Activated CD4-positive, alpha-beta T cell treated with anti-CD3 and anti-CD28 coated beads for 1 hour (primary cell): Measurements from ENCODE around the gene GHRHR.

Experiments
- DNase-seq: peaks from one replicate; pipeline ENCODE4 v3.0.0-alpha.2; 2020

Gene GHRHR

DNA sequence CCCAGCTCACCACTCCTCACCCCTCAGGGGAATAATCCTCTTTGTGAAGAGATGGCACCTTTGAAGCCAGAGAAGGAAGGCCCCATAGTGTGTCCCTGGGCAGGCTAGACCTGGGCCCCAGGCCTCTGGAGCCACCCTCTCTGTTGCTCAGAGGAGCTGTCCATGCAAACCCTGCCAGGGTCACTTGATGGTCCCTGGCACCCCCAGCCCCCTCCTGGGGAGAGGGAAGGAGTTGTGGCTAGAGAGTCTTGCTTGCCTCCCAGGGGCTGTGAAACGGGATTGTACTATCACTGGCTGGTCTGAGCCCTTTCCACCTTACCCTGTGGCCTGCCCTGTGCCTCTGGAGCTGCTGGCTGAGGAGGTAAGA, 5.8 kb downstream of the GHRHR start:
- no peak for DNase-seq

DNA sequence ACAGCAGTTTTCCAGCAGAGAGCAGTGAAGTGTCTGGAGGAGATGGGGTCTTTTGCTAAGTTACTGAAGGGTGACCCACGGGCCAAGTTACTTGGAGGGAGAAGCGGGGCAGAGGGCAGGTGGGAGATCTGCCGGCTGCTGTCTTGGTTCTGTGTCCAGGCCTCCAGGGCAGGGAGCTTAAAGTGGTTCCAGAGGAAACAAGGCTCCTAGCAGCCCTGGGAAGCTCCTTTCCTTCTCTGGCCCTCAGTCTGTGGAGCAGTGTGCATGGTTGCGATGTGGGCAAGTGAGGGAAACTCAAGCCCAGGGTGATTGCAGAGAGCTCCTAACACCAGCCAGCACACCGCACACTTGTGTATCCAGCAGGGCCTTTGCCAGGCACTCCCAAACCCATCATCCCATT, 6.3 kb downstream of the GHRHR start:
- no peak for DNase-seq

DNA sequence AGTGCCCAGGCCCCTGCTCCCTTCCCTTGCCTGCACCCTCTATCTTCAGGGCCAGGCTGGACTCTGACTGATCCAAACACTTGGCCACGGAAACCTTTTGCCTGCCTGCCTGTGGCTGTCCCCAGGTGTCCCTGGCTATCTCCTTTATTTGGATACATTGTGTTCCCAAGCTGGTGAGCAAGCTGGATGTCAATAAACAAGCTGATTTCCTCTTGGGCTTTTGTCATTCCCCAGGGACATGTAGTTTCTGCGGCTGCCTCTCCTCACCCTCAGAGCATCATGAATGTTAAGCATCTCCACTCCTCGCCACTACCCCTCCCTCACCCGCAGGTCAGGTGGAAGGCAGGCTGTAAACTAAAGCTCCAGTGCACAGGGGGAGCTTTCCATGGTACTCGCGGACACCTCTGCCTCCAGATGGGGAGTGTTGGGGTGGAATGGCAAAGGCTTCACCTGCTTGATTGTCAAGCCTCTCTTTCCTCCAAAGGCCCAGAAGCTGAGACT, 6.9 kb downstream of the GHRHR start:
- no peak for DNase-seq

DNA sequence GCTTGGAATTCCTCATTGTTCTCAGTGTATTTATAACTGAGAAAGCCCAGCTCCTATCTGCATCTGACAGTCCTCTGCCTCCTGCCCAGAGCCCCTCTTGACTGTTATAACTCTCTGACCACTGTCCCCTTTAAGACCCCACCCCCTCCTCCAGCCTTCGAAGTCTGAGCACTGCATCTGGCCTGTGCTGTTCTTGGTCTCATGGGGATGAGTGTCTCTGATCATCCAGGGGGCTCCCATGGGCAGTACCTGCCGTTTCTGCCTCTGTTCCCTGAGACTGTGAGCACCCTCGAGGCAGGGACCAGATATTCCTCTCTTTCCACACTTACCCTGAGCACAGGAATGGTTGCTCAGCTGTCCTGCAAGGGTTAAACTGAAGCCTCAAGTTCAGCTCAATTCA, 7.7 kb downstream of the GHRHR start:
- no peak for DNase-seq

DNA sequence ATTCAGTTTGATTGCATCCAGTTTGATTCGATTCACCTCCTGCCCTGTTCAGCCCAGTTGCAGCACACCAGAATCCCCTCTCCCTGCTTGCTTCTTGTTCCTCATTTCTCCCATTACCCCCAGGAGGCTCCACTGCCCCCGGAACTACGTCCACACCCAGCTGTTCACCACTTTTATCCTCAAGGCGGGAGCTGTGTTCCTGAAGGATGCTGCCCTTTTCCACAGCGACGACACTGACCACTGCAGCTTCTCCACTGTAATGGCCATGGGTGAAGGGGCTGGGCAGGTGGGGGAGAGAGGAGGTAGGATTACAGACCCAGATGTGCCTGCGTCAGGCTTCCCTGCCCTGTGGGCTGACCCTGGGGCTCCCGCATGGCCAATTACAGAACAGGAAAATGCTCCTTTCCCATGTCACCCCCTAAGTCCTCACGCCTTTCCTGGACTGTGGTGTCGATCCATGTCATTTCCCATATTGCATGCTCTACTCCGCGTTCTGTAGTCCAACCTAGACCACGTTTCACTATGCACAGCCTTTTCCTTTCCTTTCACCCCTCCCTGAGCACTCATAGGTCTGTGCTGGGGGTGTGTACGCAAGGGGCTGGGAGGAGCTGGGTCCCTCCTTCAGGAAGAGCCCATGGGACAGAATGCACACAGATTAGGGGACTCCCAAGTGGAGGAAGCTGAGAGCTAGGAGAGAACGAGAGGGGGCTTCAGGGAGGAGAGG, 8.2 kb downstream of the GHRHR start:
- no peak for DNase-seq

DNA sequence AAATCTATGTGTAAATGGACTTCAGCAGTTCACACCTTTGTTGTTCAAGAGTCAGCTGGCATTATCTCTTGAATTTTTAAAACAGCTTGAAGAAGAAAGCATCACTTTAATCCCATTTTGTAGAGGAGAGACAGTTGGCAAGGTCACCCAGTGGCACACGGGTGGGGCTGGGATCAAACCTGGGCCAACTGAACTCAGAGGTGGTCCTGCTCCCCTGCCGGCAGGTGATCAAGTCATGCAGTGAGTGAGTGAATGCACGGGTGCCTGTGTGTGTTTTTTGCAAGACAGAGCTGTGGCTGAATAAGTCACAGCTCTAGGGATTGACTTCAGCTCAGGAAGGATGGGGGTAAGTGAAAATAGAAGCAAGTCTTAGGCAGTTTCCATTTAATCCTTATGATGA, 9.5 kb downstream of the GHRHR start:
- no peak for DNase-seq

DNA sequence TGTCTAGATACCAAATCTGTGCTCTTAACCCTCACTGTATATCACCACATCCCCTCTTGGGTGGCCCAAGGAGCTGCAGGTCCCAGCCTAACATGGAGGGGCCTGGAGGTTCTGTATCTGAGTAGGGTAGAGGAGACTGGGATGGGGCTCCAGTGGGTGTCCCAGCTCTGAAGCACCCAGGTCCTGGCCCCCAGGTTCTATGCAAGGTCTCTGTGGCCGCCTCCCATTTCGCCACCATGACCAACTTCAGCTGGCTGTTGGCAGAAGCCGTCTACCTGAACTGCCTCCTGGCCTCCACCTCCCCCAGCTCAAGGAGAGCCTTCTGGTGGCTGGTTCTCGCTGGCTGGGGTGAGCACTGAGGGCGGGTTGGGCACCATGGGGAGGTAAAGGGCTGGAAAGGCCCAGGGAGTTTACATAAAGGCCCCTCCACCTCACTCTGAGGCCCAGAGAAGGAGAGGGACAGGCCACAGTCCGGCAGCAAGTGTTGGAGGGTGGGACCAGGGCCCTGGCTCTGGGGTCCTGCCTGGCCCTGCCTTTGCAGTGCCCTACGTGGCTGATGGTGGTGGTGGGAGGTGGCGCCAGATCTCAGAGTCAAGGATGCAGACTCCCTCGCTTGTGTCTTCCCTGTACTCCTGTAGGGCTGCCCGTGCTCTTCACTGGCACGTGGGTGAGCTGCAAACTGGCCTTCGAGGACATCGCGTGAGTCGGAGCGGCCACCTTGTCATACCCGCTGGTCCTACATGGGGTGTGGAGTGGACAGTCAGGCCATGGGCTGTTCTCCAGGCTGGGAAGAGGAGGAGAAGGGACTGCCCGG, 10.2 kb downstream of the GHRHR start:
- no peak for DNase-seq

DNA sequence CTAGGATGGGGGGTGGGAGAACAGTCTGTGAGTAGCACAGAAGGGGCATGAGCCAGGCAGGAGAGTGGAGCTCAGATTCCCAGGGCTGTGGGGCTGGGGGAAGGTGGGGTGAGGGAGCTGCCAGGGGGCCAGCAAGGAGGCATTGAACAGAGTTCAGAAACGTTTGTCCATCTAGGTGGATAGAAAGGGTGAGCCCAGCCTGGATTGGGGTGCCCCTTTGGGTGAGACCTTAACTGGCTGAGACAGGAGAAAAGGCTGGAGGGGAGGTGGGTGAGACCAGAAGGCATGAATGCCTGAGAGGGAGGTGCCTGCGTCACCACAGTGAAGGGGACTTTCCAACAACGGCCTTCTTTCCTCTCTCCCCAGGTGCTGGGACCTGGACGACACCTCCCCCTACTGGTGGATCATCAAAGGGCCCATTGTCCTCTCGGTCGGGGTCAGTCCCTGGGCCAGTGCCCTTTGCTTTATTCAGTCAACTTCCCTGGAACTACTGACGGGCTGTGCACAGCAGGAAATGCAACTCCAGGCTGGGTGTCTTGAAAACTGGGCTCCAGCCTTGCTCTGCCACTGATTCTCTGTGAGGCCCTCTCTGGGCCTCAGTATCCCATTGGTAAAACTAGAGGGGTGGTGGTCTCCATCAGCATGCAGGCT, 11.0 kb downstream of the GHRHR start:
- DNase-seq = no peak

DNA sequence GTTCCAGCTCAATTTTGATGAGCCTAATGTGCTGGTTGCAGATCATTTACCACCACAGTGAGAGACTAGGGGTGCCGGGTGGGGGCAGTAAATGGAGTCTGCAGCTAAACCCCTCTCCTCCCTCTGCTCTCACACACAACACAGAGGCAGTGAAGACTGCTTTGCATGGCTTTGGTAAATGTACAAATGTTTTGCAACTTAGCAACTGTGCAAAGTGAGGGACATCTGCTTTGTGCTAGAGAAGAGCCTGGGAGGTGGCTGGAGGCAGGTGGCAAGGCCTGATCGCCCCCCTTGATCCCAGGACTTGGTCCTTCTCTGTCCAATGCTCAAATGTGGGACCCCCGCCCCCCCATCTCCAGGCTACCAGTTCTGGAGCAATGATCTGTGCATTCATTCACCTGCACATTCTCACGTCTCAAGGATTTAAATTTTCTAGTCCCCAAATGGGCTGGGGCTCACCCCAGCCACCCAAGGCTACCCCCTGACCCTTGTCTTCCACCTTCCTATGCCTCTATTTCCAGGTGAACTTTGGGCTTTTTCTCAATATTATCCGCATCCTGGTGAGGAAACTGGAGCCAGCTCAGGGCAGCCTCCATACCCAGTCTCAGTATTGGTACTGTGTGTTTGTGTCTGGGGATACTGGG, 11.6 kb downstream of the GHRHR start:
- DNase-seq = no peak

DNA sequence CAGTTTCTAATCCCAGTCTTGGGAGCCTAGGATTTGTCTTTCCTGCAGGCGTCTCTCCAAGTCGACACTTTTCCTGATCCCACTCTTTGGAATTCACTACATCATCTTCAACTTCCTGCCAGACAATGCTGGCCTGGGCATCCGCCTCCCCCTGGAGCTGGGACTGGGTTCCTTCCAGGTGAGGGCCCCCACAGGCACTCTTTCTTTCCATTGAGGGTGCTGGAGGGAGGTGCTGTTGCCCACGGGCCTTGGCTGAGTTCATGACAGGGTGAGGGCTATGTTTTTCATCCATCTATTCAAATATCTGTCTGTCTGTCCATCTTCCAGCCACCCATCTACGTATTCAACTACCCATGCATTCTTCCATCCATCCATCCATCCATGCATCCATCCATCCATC, 12.6 kb downstream of the GHRHR start:
- DNase-seq = no peak

DNA sequence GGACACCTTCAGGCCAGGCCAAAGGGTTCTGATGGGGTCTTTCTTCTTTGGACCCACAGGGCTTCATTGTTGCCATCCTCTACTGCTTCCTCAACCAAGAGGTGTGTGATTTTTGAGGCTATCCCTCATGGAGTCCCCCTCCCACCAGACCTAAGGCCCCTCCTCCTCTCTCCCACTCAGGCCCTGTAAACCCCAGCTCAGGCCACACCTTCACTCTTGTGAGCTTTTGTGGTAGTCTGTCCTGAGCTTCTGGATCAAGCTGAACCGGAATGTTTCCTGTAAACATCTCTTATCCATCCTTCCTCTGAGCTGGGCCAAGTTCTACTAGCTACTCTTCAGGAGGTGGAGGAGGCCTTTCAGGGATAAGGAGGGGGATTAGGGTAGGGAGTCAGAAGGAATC, 13.5 kb downstream of the GHRHR start:
- no peak for DNase-seq

DNA sequence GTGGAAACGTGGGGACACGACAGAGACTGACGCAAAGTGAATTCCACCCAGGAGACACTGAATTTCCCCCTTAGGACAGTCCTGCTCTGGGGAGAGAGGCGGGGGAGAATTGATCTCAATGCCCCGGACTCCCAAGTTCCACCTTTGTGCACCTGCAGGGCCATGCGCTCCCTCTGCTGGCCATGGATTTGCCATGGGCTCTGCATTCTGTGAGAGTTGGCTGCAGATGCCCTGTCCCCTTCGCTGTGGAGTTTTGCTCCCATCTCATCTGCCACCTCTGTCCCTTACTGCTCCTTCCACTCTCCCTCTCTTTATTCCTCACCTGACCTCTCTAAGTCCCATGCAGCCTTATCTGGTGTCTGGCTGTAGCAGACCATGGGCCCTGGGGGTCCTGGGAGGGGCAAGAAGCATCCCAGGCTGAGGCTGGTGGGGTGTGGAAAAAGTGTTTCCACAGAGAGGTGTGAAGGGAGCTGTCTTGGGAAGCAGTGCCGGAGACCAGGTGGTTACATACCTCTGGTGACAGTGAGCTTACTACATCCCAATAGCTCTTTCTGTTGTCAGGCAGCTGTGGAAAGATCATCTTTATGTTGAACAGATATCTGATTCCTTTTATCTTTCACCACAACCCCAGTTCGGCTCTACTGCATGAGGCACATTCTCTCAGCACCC, 14.3 kb downstream of the GHRHR start:
- no peak for DNase-seq

DNA sequence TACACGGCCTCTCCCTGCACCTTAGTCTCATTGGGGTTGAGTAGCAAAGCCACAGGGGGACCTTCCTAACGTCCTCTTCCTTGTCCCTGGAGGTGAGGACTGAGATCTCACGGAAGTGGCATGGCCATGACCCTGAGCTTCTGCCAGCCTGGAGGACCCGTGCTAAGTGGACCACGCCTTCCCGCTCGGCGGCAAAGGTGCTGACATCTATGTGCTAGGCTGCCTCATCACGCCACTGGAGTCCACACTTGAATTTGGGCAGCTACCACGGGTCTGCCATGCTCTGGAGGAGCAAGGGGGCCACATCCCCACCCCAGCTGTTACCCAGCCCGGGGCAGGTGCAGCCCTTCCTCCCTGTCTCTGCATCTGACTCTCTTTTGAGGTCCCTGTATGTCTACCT, 15.3 kb downstream of the GHRHR start:
- no peak for DNase-seq

DNA sequence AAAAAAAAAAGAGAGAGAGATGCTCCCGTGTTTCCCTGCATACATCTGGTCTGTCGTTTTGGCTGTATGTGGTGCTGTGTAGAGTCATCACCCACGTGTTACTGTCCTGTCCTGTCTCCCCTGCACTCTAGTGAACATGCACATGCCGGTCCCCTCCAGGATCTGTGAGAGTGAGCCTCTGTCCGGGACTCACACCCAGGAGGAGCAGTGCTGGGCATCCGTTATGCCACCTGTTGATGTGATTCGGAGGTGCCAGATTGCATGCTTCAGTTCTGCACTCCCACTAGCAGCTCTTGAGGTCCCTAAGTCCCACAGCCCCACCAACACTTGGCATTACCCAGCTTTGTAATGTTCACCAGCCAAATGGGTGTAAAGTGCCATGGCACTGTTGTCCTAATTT, 16.4 kb downstream of the GHRHR start:
- DNase-seq = no peak

DNA sequence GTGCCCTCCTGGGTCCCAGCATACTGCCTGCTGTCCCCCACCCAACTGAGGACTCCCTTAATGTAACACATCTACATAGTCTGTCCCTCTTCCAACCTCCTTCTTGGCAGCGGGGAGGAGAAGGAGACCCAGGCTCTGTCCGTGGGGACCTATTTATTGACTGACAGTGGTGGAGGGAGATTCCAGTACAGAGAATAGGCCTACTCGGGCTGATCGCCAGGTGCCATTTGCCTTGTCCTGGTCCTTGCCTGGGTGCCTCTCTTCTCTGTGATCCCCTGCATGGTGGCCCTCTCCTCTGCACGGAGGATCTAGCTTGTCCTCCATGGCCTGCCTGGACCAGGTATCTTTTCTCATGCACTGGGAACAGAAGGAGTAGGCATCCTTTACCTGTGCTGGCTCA, 17.0 kb downstream of the GHRHR start:
- DNase-seq = no peak

DNA sequence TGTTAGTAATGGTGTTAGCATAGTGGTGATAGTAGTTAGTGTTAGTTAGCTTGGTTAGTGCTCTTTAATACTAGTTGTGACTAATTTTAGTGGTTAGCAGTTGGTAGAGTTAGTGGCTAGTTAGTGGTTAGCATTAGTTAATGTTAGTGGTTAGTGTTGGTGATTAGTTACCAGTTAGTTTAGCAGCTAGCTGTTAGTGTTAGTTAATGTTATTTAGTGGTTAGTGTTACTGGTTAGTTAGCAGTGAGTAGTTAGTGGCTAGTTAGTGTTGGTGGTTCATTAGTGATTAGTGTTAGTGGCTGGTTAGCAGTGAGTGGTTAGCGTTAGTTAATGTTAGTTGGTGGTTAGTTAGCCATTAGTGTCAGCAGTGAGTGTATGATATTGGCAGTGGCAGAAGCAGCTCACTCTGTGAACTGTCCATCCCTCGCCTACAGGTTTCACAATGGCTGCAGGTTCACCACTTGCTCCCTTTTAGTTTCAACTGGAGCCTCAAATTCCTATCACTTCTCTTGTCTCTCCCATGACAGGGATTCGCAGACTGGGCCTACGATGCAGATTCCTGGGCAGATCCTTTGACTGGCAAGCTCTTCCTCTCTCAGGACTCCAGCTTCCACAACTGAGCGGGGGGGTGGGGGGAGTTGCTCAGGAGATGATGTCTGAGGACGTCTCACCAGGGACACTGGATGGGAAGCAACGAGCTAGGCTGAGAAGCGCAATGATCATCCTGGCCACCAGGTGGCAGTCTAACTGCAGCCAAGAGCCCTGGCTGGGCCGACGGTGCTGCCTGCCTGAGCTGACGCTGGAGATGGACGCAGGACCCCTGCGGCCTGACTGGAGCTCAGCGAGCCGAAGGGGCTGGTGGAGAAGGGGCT, 19.5 kb downstream of the GHRHR start:
- peak; percentile 55 for DNase-seq

DNA sequence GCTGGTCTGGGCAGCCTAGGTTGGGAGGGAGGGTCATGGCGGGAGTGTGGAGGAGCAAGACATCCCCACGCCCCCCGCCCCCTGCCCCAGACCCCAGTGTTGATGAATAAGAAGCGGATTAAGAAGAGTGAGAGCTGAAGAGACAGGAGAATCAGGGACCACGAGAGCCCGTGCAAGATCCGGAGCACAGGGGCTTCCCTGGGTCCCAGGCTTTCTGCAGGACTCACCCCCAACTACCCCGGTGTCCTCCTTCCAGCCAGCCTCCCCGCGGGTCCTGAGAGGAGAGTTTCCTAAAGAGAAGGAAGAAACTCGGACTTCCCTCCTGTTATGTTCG, 20.1 kb downstream of the GHRHR start:
- no peak for DNase-seq

DNA sequence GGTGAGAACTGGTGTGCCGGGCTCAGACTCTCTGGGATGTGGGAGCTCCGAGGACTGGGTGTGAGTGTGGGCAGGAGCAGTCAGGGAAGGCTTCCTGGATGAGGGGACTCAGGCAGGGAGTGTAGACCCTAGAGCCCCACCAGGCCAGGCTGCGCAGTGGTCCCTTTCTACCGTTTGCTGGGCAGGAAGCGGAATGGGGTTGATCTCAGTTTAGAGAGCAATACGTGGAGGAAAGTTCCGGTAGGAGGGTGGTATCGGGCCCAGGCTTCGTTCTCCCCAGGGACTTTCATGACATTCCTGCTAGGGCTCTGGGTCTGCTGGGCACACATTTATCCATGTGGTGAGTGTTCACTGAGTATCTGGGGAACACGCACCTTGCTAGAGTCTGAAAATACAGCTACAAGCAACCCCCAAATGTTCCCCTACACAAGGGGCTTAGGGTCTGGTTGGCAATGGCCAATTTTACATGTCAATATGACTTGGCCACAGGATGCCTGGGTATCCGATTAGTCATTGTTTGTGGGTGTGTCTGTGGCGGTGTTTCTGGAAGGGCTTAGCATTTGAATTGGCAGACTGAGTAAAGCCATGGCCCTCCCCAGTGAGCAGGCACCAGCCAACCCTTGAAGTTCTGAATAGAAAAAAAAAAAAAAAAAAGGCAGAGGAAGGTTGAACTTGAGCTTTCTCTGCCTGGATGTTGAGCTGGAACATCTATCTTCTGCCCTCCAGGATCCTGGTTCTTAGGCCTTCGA, 20.8 kb downstream of the GHRHR start:
- DNase-seq = no peak

DNA sequence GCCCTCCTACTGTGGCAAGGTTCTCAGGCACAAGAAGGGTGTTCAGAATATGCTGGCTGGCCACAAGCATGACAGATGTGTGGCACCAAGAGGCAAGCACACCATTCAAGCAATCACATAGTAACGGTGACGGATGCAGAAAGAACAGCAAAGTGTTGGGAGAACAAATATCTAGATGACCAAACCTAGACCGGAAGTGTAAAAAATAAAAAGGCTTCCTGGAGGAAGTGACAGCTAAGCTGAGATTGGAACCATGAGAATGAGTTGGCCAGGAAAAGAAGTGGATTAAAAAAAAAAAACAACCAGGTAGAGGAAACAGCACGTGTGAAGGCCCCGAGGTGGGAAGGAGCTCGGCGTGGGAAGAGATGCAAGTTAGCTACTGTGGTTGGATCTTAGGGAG, 22.0 kb downstream of the GHRHR start:
- no peak for DNase-seq

DNA sequence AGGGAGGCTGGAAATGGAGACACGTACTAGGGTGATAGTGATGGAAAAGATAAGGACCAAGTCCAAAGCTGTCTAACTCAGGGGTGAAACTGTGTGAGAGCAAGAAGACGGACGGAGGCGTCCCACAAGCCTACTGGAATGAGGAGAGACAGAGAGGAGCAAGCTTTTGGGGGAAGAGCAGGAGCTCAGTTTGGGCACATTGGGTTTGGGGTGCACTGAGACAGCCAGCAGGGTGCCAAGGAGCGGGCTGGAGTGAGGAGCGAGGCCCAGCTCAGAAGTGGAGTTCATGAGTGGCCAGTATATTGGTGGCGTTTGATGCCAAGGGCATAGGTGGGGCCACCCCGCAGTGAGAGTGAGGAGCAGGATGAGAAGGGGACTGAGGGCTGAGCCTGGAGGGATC, 22.6 kb downstream of the GHRHR start:
- no peak for DNase-seq

DNA sequence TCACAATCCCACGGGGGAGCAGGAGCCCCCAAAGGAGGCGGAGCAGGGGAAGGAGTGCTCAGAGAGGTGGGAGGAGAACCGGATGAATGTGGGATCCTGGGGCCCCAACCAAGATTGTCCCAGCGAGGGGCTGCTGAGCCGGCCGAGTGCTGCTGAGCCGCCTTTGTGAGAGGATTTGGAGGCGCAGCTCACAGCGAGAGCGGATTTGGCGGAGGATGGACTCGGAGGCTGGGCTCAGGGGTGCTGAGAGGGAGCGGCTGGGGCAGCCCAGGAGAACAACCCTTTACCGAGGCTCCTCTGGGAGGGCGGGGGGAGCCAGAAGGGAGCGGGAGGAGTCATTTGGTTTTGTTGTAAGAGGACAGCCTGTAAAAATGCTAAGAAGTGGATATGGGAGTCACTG, 23.0 kb downstream of the GHRHR start:
- no peak for DNase-seq
